HG03159 (cell line): ENCODE data around the gene SSR4.

Experiments used
- ATAC-seq: cut with Tn5 transposase; IDR thresholded peaks from one replicate; pipeline ENCODE4 v1.9.1; 2021; ENCODE audit warnings: mild to moderate bottlenecking, moderate library complexity; ENCODE audit not compliant: unreplicated experiment

Gene SSR4

GRCh38 chrX:153828308-153828707 is 33.8 kb downstream of the SSR4 start:
- ATAC-seq = no peak

DNA sequence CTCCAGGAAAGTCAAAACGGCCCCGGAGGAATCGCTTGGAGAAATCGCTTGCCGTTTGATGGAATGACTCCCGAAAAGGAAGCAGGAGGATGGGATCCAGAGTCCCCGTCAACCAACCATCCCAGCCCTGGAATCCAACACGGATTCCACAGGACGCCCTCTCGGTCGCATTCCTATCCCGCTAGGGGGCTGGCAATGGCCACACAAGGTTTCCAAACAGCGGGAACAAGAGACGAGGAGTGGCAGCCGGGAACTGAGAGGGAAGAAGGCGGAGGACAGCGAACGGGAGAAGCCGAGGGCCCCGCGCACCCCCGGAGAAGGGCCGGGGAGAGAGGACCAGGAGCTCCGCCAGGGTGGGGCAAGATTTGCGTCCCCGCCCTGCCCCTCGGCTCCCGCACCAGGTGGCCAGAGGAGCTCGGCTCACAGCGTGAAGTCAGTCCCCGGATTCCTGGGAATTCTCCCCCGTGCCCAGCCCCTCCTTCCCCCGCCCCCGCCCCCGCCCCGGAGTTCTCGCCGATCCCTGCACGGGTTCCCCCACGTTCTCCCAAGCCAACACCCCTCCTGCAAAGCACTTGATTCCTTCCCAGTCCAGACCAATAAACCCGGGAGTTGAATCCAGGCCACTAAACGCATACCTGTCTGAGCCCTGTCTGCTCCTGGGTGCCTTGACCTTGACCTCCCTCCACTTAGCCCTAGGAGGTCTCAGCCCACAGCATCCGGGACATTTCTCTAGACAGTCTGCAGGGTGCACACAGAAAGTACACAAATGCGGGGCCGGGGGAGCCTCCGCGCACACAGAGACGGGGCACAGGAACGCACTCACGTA is 34.5 kb downstream of the SSR4 start:
- no peak for ATAC-seq

- ATAC-seq = no peak
Measured at GRCh38 chrX:153829549-153829798, 35.0 kb downstream of the SSR4 start.

DNA sequence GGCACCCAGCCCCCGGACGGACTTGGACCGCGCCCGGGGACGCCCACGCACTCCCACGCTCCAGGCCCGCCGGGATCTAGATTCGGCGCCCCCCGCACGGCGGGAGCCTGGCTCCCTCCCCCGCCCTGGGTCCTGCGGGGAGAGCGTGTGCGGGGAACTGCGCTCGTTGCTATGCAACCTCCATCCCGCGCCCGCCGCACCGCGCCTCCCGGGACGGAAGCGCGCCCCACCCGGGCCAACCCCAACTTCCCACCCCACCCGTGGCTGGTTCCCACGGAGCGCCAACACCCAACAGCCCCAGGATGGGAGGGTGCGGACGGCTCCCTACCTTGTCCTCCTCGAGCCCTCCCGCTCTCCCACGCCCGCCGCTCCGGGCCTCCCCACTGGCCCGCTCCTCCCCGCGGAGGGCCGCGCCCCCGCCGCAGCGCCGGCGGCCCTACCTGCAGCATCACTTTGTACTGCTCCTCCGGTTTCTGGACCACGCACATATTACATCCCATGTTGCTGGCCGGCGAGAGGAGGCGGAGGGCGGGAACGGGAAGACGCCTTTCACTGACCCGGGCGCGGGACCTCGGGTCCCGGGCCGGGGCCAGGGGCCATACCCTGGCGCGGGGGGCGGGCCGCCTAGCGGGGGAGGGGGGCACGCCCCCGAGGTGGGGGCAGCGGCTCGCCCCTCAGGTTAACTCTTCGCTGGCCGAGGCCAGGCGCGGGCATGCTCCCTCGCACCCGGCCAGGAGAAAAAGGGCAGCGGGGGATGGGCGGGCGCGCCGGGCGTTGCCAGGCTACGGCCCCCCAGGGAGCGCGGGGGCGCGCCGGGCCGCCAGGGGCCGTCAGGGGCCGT is 35.6 kb downstream of the SSR4 start, which contains the start of gene PDZD4:
PDZD4 (minus strand) TSS at position 746 of the 841 bp plus-strand sequence; CDS start at position 500, 246 bp downstream.
- ATAC-seq = no peak

- no peak for ATAC-seq
Measured at GRCh38 chrX:153830640-153831428, 36.4 kb downstream of the SSR4 start.

DNA sequence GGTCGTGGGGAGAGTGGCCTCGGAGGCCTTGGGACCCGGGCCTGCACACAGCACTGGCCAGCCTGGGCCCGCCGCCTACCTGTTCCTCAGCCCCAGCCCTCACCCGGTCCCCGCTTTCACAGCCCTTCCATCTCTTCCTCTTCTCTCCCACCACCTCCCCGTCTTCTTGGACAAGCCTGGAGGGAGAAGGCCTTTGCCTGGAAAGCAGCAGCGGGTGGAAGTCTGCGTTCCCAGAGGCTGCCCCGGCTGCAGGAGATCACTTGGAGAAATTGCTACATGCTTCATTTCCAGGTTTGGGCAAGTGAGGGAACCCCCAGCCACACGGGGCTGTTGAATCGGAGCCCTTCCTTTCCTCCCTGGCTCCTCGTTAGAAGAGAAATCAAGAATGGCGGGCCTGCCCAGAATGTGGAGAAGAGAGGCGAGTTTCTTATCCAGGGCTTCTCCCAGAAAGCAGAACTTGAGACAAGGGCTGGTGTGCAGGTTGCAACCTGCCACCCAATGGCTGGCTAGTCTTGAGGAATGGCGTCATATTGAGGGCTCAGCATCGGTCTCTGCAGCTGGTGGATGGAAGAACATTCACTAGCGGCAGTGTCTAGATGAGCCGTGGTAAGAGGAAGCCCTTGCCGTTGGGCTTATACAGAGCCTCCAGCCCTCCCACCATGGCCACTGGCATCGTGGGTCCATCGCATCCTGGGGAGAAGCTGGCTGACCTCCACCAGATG is 37.1 kb downstream of the SSR4 start:
- no peak for ATAC-seq

DNA sequence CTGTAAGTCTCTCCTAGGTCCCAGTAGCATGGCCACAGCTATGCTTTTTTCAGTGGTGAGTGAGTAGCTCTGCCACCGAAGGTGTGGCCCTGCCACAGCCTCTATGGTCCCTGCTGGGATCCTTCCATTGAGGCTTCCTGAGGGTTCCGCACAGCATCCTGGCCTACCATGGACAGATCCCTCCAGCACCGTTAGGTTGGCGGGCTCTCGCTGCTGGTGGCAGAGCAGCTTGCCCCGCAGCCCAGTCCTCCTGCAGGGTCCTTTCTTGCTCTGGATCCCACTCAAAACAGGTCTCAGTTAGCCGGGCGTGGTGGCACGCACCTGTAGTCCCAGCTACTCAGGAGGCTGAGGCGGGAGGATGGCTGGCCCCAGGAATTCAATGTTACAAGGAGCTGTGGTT is 38.3 kb downstream of the SSR4 start:
- ATAC-seq = no peak

DNA sequence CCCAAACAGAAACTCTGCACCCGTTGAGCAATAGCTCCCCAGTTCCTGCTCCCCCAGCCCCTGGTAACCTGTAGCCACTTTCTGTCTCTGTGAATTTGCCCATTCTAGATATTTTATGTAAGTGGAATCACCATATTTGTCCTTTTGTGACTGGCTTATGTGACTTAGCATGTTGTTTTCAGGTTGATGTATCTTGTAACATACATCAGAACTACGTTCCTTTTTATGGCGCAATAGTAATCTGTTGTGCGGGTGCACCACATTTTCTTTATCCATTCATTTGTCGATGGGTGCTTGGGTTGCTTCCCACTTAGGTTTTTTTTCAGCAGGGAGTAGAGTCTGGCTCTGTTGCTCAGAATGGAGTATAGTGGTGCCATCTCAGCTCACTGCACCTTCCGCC is 42.5 kb downstream of the SSR4 start:
- no peak for ATAC-seq

DNA sequence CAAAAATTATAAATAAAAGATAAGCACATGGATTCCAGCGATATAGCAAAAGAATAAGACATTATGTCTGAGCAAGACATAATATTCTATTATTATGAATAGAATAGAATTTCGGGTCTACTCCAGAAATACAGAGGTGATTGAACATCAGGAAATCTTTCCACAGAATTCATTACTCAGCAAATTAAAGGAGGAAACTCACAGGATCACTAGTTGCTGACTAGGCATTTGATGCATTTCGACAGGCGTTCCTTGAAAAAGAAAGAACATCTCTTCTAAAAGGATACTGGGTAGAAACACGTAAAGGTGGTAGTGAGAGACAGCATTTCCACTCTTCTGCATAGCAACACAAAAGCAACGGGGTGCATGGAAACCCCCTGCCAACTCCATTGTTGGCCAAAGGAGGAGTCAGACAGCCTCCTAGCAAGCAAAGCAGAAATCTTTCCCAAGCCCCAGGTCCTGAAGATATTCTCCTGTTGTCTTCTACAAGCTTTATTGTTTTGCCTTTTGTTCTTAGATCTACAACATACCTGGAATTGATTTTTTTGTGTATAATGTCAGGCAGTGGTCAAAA is 50.1 kb downstream of the SSR4 start:
- no peak for ATAC-seq

DNA sequence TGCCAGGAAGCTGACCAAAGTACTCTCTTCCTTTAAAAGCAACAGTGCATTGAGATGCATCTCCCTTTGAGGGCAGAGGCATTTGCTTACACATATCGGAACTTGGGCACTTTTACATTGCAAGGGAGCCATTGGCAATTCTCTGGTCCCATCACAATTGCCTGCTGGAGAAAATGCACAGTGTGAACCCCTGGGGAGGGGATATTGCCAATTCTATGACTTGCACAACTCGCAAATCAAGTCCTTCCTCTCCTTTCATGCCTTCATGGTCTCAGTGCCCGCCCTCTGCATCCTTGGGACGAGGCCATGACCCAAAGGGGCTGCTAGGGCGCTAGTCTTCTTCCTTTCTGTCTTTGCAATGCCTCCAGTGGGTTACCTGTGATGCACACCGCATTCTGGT is 50.7 kb downstream of the SSR4 start:
- ATAC-seq = no peak

GRCh38 chrX:153845842-153846241 is 51.4 kb downstream of the SSR4 start:
- ATAC-seq = no peak
